HepG2 (cell line): ENCODE results near the gene SMIM10L1. TPM values are rescaled to one million over a fixed set of nuclear protein-coding genes. Genes with fewer than 3 reads are reported as not detected.

Source experiments
- ATAC-seq: fragments of 200-7000 bp; cut with Tn5 transposase; 3 replicates; pipeline ENCODE4 v1.9.1; 2020; ENCODE audit warnings: mild to moderate bottlenecking, moderate library complexity
- BruUV-seq: library from RNA; stranded (reverse); fragments of 400-500 nt; replicated peaks from 2 replicates; lab custom pipeline; 2021; lab: Mats Ljungman, UMichigan
- CTCF ChIA-PET: fragments of 300-600 bp; formaldehyde crosslinking; extraction: SDS; loops from one replicate; lab custom pipeline; 2021; ENCODE audit warnings: low total read pairs, inconsistent platforms, low intra/inter-chr PET ratio; lab: Yijun Ruan, JAX
- POLR2A ChIA-PET: fragments of 350-600 bp; sonication (Branson Sonifier 250); formaldehyde crosslinking; loops from one replicate; lab custom pipeline; 2020; ENCODE audit warnings: antibody characterized with exemption, inconsistent platforms; lab: Yijun Ruan, JAX
- DNase-seq: peaks from one replicate; pipeline ENCODE4 v3.0.0-alpha.2; 2015; ENCODE audit warnings: low spot score
- FAIRE-seq: peaks from 3 replicates; lab custom pipeline; 2011; peaks lifted over from hg19 to GRCh38; lab: Jason Lieb, UNC
- H2AFZ ChIP-seq: one replicate; pipeline ENCODE4 v1.6.1; 2011; ENCODE audit warnings: low read length, inconsistent platforms
- H3K27ac ChIP-seq: fragments of 300-600 bp; 3 replicates; pipeline ENCODE4 v1.8.0; 2011; ENCODE audit warnings: mixed run types, mild to moderate bottlenecking, mixed read lengths, low read length, inconsistent platforms; ENCODE audit not compliant: insufficient read depth; ENCODE audit errors: extremely low read length
- H3K27me3 ChIP-seq, 2 experiments: fragments of 200-600 bp in 1 of 2; 2 replicates in 1 of 2; 3 replicates in 1 of 2; pipeline versions ENCODE4 v1.6.0 to v1.8.0; 2011; ENCODE audit warnings: low read length in 2 of 2, mild to moderate bottlenecking in 2 of 2, moderate library complexity in 2 of 2, inconsistent platforms in 1 of 2; ENCODE audit not compliant: insufficient read depth in 2 of 2, control insufficient read depth in 1 of 2
- H3K36me3 ChIP-seq, 2 experiments: fragments of 200-600 bp in 1 of 2; replicated peaks in 1 of 2; 2 replicates in 1 of 2; 3 replicates in 1 of 2; pipeline versions ENCODE4 v1.5.1 to v1.8.0; 2011; ENCODE audit warnings: low read length in 2 of 2, inconsistent platforms in 1 of 2; ENCODE audit not compliant: insufficient read depth in 2 of 2, control insufficient read depth in 1 of 2
- H3K4me1 ChIP-seq: 2 replicates; pipeline ENCODE4 v1.5.1; 2012; ENCODE audit warnings: low read length, inconsistent platforms; ENCODE audit not compliant: insufficient read depth
- H3K4me2 ChIP-seq: 2 replicates; pipeline ENCODE4 v1.6.0; 2011; ENCODE audit warnings: low read depth, low read length, inconsistent platforms
- H3K4me3 ChIP-seq, 3 experiments: fragments of 200-600 bp in 1 of 3; sonication (generic), shearing (Covaris generic) in 1 of 3; replicated peaks in 1 of 3; 2 replicates each; pipeline ENCODE4 v1.5.1; 2011 to 2016; ENCODE audit warnings: low read length in 3 of 3, inconsistent platforms in 2 of 3, low read depth in 2 of 3, mild to moderate bottlenecking in 2 of 3, control low read depth in 1 of 3, mixed read lengths in 1 of 3; ENCODE audit not compliant: insufficient read depth in 1 of 3
- H3K79me2 ChIP-seq: one replicate; pipeline ENCODE4 v1.6.1; 2011; ENCODE audit warnings: low read length, inconsistent platforms; ENCODE audit not compliant: insufficient read depth
- H3K9ac ChIP-seq: 2 replicates; pipeline ENCODE4 v1.6.0; 2011; ENCODE audit warnings: mild to moderate bottlenecking, low read depth, low read length, inconsistent platforms; ENCODE audit not compliant: insufficient read depth
- H3K9me3 ChIP-seq: 2 replicates; pipeline ENCODE4 v1.5.1; 2012; ENCODE audit warnings: mild to moderate bottlenecking, low read length
- H4K20me1 ChIP-seq: 2 replicates; pipeline ENCODE4 v1.6.0; 2011; ENCODE audit warnings: inconsistent platforms, mild to moderate bottlenecking, low read length, moderate library complexity; ENCODE audit not compliant: insufficient read depth
- CREM ChIP-seq, 2 experiments: sonication (generic) in 1 of 2; formaldehyde crosslinking in 1 of 2; IDR thresholded peaks; 2 replicates each; pipeline versions ENCODE4 v1.4.0 to v1.6.1; 2016 to 2020; ENCODE audit warnings: antibody characterized with exemption in 1 of 2, mild to moderate bottlenecking in 1 of 2, missing genetic modification reagents in 1 of 2
- EP300 ChIP-seq, 3 experiments: sonication (generic) in 1 of 3; formaldehyde crosslinking in 1 of 3; IDR thresholded peaks; 2 replicates each; pipeline versions ENCODE4 v1.5.1 to v1.6.1; 2011 to 2020; ENCODE audit warnings: low read depth in 2 of 3, low read length in 2 of 3, borderline replicate concordance in 1 of 3, improper control_type of control experiment in 1 of 3, mild to moderate bottlenecking in 1 of 3, missing genetic modification reagents in 1 of 3, moderate library complexity in 1 of 3
- FLYWCH1 ChIP-seq: sonication (generic); formaldehyde crosslinking; IDR thresholded peaks from 2 replicates; pipeline ENCODE4 v1.8.1; 2023; ENCODE audit warnings: mild to moderate bottlenecking, missing genetic modification reagents
- HOXA3 ChIP-seq: sonication (generic); formaldehyde crosslinking; IDR thresholded peaks from 2 replicates; pipeline ENCODE4 v1.5.0; 2020; ENCODE audit warnings: missing genetic modification reagents
- ONECUT2 ChIP-seq: sonication (generic); formaldehyde crosslinking; IDR thresholded peaks from 2 replicates; pipeline ENCODE4 v1.4.0; 2020; ENCODE audit warnings: missing genetic modification reagents
- POLR2A ChIP-seq, 2 experiments: IDR thresholded peaks; 2 replicates each; pipeline ENCODE4 v1.6.1; 2011; ENCODE audit warnings: low read depth in 2 of 2, low read length in 2 of 2, mild to moderate bottlenecking in 1 of 2, moderate library complexity in 1 of 2; ENCODE audit not compliant: insufficient read depth in 1 of 2
- SRSF9 ChIP-seq: fragments of 200-400 bp; formaldehyde crosslinking; IDR thresholded peaks from 2 replicates; pipeline ENCODE4 v1.6.1; 2018; ENCODE audit warnings: borderline replicate concordance, mild to moderate bottlenecking, low read depth, low read length; ENCODE audit not compliant: insufficient read depth, poor library complexity, severe bottlenecking
- ZNF354B ChIP-seq: sonication (generic); formaldehyde crosslinking; IDR thresholded peaks from 2 replicates; pipeline ENCODE4 v1.8.0; 2022; ENCODE audit warnings: mild to moderate bottlenecking, missing genetic modification reagents
- ZNF552 ChIP-seq: sonication (generic); formaldehyde crosslinking; IDR thresholded peaks from 2 replicates; pipeline ENCODE4 v1.9.0; 2022; ENCODE audit warnings: missing genetic modification reagents, mild to moderate bottlenecking, borderline replicate concordance
- ZNF605 ChIP-seq: sonication (generic); formaldehyde crosslinking; IDR thresholded peaks from 2 replicates; pipeline ENCODE4 v1.8.0; 2022; ENCODE audit warnings: mild to moderate bottlenecking, missing genetic modification reagents
- in situ Hi-C: cut with HindIII; loops from 2 replicates; pipeline ENCODE4 v1.10.0; 2017; ENCODE audit warnings: low pct_unique_long_range_greater_than_20kb; ENCODE audit not compliant: extremely low pct_ligation_motif_present
- intact Hi-C: fragments of 100-400 bp; cut with micrococcal nuclease; formaldehyde crosslinking; loops from one replicate; pipeline ENCODE4 v1.10.0; 2022; ENCODE audit not compliant: unreplicated experiment
- polyA plus RNA-seq, 8 experiments: library from polyadenylated mRNA; depleted of rRNA in 3 of 8; stranded (reverse) in 7 of 8; unstranded in 1 of 8; fragments of >200 nt; fragmentation: Illumina TruSeq in 4 of 8; extraction: Trizol in 4 of 8; gene quantifications; 2 replicates each; pipeline versions ENCODE4 v1.2.1 to v1.2.3, GENCODE V29; 2011 to 2016; ENCODE audit warnings: low read depth in 4 of 8, missing spikeins in 1 of 8, mixed read lengths in 1 of 8; ENCODE audit not compliant: insufficient read depth in 1 of 8
- total RNA-seq, 5 experiments: library from RNA; depleted of rRNA; stranded (reverse); fragments of >200 nt; fragmentation: Illumina TruSeq; extraction: Trizol; gene quantifications; 2 replicates each; pipeline ENCODE4 v1.2.3, GENCODE V29; 2016; ENCODE audit warnings: low read depth in 1 of 5
- TF ChIP-seq, protein P1 (sequence below): sonication (generic); formaldehyde crosslinking; IDR thresholded peaks from 2 replicates; pipeline ENCODE4 v1.8.0; 2022; ENCODE audit warnings: low read depth, missing genetic modification reagents
- TF ChIP-seq, protein P2 (sequence below): IDR thresholded peaks from 2 replicates; pipeline ENCODE4 v1.4.0; 2020; ENCODE audit warnings: mild to moderate bottlenecking, missing genetic modification reagents
- TF ChIP-seq, protein P3 (sequence below): sonication (generic); formaldehyde crosslinking; conservative IDR thresholded peaks from 2 replicates; pipeline ENCODE4 v1.4.0; 2020; ENCODE audit warnings: missing genetic modification reagents
- TF ChIP-seq, protein P4 (sequence below): sonication (generic); formaldehyde crosslinking; IDR thresholded peaks from 2 replicates; pipeline ENCODE4 v1.4.0; 2020; ENCODE audit warnings: mild to moderate bottlenecking, missing genetic modification reagents

SMIM10L1 gene
- total and polyA plus RNA-seq, 2 of the 13 experiments (the other 11 are each of a cell fraction or from before 2014, with no cell fraction given), result 3.7 to 11.8 TPM

DNA sequence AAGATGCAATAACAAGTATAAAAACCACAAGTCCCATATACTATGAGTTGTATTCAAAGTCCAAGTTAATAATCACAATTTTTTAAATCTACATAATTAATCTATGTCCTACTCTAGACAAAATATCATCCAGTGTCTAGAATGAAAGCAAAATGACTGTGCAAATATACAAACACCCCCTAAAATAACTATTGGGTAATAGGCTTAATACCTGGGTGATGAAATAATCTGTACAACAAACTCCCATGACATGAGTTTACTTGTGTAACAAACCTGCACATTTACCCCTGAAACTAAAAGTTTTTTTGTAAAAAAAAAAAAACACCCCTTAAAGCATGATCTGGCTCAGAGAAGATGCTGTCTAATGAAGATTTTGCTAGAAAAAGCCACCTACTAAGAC lies 11.5 kb downstream of the SMIM10L1 start:
- Histone ChIP-seq H3K9me3 (no peaks in the 10 kb centered on the region), H3K9ac (no peak overlapping the region), H4K20me1 (no peaks in the 10 kb centered on the region), H3K4me3 (no peak overlapping the region), H3K4me1 (no peaks in the 10 kb centered on the region), H3K27ac (no peak overlapping the region), H3K79me2 (no peaks in the 10 kb centered on the region), H3K27me3 (no peaks in the 10 kb centered on the region), H2AFZ (no peak overlapping the region), H3K36me3 (no peaks in the 10 kb centered on the region), H3K4me2 (no peak overlapping the region)
- CTCF ChIA-PET, result no interaction called here
- DNase-seq (no peak), ATAC-seq (no peak), FAIRE-seq (no peak)
- in situ Hi-C loops (no loop called here), intact Hi-C loops (no loop called here)
- BruUV-seq, result no TSS peak
- TF ChIP-seq CREM (IDR thresholded peaks at IDR 0.05) (no peak), CREM (CRISPR knock-in tag; IDR thresholded peaks at IDR 0.05) (no peak), HOXA3 (CRISPR knock-in tag) (no peak), ZNF605 (no peak), EP300 (IDR thresholded peaks at IDR 0.05; ENCODE audit: low read depth in 2 of 2, low read length in 2 of 2) (no peak), EP300 (CRISPR knock-in tag; IDR thresholded peaks at IDR 0.05; ENCODE audit: borderline replicate concordance) (no peak), ONECUT2 (CRISPR knock-in tag) (no peak), ZNF354B (CRISPR knock-in tag) (no peak), ZNF552 (CRISPR knock-in tag) (no peak), FLYWCH1 (no peak), POLR2A (IDR thresholded peaks at IDR 0.05; ENCODE audit: insufficient read depth in 1 of 2, low read depth in 2 of 2, low read length in 2 of 2) (no peak), SRSF9 (no peak)
- TF ChIP-seq, protein P1, sequence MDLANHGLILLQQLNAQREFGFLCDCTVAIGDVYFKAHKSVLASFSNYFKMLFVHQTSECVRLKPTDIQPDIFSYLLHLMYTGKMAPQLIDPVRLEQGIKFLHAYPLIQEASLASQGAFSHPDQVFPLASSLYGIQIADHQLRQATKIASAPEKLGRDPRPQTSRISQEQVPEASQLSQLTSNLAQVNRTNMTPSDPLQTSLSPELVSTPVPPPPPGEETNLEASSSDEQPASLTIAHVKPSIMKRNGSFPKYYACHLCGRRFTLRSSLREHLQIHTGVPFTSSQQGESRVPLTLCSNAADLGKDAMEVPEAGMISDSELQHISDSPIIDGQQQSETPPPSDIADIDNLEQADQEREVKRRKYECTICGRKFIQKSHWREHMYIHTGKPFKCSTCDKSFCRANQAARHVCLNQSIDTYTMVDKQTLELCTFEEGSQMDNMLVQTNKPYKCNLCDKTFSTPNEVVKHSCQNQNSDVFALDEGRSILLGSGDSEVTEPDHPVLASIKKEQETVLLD (CRISPR knock-in tag), result no peak
- TF ChIP-seq, protein P2, sequence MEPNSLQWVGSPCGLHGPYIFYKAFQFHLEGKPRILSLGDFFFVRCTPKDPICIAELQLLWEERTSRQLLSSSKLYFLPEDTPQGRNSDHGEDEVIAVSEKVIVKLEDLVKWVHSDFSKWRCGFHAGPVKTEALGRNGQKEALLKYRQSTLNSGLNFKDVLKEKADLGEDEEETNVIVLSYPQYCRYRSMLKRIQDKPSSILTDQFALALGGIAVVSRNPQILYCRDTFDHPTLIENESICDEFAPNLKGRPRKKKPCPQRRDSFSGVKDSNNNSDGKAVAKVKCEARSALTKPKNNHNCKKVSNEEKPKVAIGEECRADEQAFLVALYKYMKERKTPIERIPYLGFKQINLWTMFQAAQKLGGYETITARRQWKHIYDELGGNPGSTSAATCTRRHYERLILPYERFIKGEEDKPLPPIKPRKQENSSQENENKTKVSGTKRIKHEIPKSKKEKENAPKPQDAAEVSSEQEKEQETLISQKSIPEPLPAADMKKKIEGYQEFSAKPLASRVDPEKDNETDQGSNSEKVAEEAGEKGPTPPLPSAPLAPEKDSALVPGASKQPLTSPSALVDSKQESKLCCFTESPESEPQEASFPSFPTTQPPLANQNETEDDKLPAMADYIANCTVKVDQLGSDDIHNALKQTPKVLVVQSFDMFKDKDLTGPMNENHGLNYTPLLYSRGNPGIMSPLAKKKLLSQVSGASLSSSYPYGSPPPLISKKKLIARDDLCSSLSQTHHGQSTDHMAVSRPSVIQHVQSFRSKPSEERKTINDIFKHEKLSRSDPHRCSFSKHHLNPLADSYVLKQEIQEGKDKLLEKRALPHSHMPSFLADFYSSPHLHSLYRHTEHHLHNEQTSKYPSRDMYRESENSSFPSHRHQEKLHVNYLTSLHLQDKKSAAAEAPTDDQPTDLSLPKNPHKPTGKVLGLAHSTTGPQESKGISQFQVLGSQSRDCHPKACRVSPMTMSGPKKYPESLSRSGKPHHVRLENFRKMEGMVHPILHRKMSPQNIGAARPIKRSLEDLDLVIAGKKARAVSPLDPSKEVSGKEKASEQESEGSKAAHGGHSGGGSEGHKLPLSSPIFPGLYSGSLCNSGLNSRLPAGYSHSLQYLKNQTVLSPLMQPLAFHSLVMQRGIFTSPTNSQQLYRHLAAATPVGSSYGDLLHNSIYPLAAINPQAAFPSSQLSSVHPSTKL (CRISPR knock-in tag), result no peak
- TF ChIP-seq, protein P3, sequence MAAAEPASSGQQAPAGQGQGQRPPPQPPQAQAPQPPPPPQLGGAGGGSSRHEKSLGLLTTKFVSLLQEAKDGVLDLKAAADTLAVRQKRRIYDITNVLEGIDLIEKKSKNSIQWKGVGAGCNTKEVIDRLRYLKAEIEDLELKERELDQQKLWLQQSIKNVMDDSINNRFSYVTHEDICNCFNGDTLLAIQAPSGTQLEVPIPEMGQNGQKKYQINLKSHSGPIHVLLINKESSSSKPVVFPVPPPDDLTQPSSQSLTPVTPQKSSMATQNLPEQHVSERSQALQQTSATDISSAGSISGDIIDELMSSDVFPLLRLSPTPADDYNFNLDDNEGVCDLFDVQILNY (CRISPR knock-in tag), result no peak
- TF ChIP-seq, protein P4, sequence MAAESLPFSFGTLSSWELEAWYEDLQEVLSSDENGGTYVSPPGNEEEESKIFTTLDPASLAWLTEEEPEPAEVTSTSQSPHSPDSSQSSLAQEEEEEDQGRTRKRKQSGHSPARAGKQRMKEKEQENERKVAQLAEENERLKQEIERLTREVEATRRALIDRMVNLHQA (CRISPR knock-in tag), result no peak
- POLR2A ChIA-PET, result interaction anchor here (1.3 kb wide), 1 partner anchor 11 kb away, joined by 4 read pairs; the partner anchor contains the start of gene SMIM10L1
